ENCODE results near the gene RHCE. TPM values are rescaled to one million over a fixed set of nuclear protein-coding genes. Genes with fewer than 3 reads are reported as not detected.
A peak's percentile ranks its signal among the peaks of the same experiment; 100 is the strongest.

Gene RHCE
- total and polyA plus RNA-seq, 9 of the 15 experiments (the other 6 are each of a cell fraction or from before 2014, with no cell fraction given), result 5.4 to 31.5 (median 12.6) TPM

DNA sequence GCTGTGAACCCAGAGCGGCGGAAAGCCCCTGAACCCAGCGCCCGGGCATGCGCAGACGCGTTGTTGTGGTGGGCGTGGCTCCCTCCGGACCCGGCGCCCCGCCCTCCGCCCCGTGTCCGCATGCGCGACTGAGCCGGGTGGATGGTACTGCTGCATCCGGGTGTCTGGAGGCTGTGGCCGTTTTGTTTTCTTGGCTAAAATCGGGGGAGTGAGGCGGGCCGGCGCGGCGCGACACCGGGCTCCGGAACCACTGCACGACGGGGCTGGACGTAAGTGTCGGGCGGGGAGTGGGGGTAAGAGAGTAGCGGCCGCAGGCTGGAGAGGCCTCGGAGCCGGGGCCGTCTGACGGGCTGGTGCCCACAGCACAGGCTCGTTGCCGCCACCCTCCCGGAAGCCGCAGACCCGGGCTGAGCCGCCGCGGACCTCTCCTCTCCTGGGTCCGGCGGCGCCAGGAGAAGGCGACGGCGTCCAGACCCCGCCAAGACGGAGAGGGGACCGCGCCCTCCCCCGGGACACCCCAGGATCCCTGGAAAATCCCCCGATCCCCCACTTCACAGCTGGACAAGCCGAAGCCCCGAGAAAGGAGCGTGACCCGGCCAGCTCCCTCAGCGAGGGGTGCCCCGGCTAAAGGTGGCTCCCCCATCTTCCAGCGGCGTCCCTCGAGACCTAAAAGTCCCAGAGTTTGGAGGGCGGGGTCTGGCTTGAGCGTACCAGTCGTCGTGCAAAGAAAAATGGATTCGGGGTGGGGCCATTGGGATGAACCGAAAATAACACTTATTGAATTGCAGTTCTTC, 82.2 kb downstream of the RHCE start, which contains the start of gene TMEM50A (continued):
- TF ChIP-seq FOXM1 (IDR thresholded peaks at IDR 0.05; ENCODE audit: low read depth), result no peak
- 0 out of 2 replicates have a peak, but pooled peaks have one; percentile 52 for TF ChIP-seq FOXM1 (CRISPR knock-in tag; IDR thresholded peaks at IDR 0.05; ENCODE audit: low read depth)
- TF ChIP-seq CEBPG (CRISPR knock-in tag; IDR thresholded peaks at IDR 0.05), result no peak
- TF ChIP-seq CEBPG (tag; conservative IDR thresholded peaks at IDR 0.05 in 1 of 2, IDR thresholded peaks at IDR 0.05 in 1 of 2), result no peak
- 0 out of 2 replicates have a peak, but pooled peaks have one; percentile 14 for TF ChIP-seq ARID2 (IDR thresholded peaks at IDR 0.05)
- no peak for TF ChIP-seq ATF2 (CRISPR knock-in tag; IDR thresholded peaks at IDR 0.05)
- TF ChIP-seq, protein P1, sequence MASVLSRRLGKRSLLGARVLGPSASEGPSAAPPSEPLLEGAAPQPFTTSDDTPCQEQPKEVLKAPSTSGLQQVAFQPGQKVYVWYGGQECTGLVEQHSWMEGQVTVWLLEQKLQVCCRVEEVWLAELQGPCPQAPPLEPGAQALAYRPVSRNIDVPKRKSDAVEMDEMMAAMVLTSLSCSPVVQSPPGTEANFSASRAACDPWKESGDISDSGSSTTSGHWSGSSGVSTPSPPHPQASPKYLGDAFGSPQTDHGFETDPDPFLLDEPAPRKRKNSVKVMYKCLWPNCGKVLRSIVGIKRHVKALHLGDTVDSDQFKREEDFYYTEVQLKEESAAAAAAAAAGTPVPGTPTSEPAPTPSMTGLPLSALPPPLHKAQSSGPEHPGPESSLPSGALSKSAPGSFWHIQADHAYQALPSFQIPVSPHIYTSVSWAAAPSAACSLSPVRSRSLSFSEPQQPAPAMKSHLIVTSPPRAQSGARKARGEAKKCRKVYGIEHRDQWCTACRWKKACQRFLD (CRISPR knock-in tag; IDR thresholded peaks at IDR 0.05), result 0 out of 2 replicates have a peak, but pooled peaks have one; percentile 29
- TF ChIP-seq CTBP1 (IDR thresholded peaks at IDR 0.05; ENCODE audit: borderline replicate concordance), result peak; percentile 74
- TF ChIP-seq MEF2A (IDR thresholded peaks at IDR 0.05; ENCODE audit: control insufficient read depth, low read depth, low read length), result no peak
- no peak for TF ChIP-seq SMARCA4 (IDR thresholded peaks at IDR 0.05)
- TF ChIP-seq GABPB2 (CRISPR knock-in tag; conservative IDR thresholded peaks at IDR 0.05), result 0 out of 2 replicates have a peak, but pooled peaks have one; percentile 70
- TF ChIP-seq SAP30 (IDR thresholded peaks at IDR 0.05; ENCODE audit: borderline replicate concordance, insufficient read depth, low read depth, low read length, poor library complexity, severe bottlenecking), result peak; percentile 91
- no peak for TF ChIP-seq ZNF584 (CRISPR knock-in tag; IDR thresholded peaks at IDR 0.05; ENCODE audit: low read depth)
- no peak for TF ChIP-seq PATZ1 (CRISPR knock-in tag; IDR thresholded peaks at IDR 0.05; ENCODE audit: borderline replicate concordance)
- TF ChIP-seq NCOR1 (IDR thresholded peaks at IDR 0.05), result peak; percentile 35; the same call in 1 of the 2 replicates
- no peak for TF ChIP-seq ZNF143 (CRISPR knock-in tag; IDR thresholded peaks at IDR 0.05)
- 0 out of 2 replicates have a peak, but pooled peaks have one; percentile 56 for TF ChIP-seq ZBTB9 (CRISPR knock-in tag; IDR thresholded peaks at IDR 0.05)
- TF ChIP-seq SRSF7 (optimal IDR thresholded peaks at IDR 0.05; ENCODE audit: low read depth, low read length), result no peak
- no peak for TF ChIP-seq SAFB (IDR thresholded peaks at IDR 0.05; ENCODE audit: borderline replicate concordance, low read depth, low read length)
- TF ChIP-seq TEAD1 (CRISPR knock-in tag; IDR thresholded peaks at IDR 0.05), result peak in 1 of 2 experiments; percentile 21; a peak in 1 of 4 replicates
- TF ChIP-seq STAG1 (CRISPR knock-in tag; IDR thresholded peaks at IDR 0.05; ENCODE audit: borderline replicate concordance), result no peak

All from K562 (cell line).